AG09309 (cell line): ENCODE measurements around the gene RMI2.

Experiments
- DNase-seq: peaks from one replicate; pipeline ENCODE4 v3.0.0-alpha.2; 2010; ENCODE audit warnings: low read depth
- H3K4me3 ChIP-seq: 2 replicates; pipeline ENCODE4 v1.5.1; 2011; ENCODE audit warnings: mild to moderate bottlenecking, low read depth, low read length, moderate library complexity; ENCODE audit not compliant: control insufficient read depth
- TF ChIP-seq, protein P1 (sequence below): IDR thresholded peaks from 2 replicates; pipeline ENCODE4 v1.5.1; 2011; ENCODE audit warnings: mild to moderate bottlenecking, low read depth, low read length, inconsistent platforms; ENCODE audit not compliant: insufficient read depth, control insufficient read depth; ENCODE audit errors: missing control alignments

The RMI2 gene

DNA sequence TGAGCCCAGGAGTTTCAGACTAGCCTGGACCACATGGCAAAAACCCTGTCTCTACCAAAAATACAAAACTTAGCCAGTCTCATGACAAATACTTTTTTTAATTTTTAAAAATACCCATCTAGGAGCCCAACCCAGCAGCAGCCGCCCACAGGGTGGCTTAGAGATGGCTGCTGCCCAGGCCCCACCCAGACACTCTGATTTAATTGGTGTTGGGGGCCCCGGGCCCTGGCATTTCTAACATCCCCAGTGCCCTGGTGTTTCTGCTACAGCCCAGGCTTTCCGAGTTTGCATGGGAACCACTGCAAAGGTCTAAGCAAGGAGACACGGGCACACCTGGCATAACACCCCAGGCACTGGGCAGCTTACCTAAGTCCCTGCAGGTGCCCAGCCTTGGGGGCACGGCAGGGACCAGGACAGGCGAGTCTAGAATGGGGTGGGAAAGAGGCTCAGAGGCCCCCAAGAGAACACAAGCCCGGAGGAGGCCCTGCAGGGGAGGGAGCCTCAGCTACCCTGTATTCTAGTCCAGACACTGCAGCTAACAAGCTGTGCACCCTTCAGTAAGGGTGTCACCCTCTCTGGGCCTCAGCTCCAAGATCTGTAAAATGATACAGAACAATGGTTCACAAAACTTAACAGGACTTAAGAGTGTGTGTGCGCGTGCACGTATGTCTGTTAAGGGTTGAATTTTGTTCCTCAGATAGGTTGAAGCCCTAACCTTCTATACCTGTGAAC lies 48.8 kb downstream of the RMI2 start:
- TF ChIP-seq, protein P1, sequence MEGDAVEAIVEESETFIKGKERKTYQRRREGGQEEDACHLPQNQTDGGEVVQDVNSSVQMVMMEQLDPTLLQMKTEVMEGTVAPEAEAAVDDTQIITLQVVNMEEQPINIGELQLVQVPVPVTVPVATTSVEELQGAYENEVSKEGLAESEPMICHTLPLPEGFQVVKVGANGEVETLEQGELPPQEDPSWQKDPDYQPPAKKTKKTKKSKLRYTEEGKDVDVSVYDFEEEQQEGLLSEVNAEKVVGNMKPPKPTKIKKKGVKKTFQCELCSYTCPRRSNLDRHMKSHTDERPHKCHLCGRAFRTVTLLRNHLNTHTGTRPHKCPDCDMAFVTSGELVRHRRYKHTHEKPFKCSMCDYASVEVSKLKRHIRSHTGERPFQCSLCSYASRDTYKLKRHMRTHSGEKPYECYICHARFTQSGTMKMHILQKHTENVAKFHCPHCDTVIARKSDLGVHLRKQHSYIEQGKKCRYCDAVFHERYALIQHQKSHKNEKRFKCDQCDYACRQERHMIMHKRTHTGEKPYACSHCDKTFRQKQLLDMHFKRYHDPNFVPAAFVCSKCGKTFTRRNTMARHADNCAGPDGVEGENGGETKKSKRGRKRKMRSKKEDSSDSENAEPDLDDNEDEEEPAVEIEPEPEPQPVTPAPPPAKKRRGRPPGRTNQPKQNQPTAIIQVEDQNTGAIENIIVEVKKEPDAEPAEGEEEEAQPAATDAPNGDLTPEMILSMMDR = no peak
- H3K4me3 ChIP-seq = no peak overlapping the region
- DNase-seq = no peak

DNA sequence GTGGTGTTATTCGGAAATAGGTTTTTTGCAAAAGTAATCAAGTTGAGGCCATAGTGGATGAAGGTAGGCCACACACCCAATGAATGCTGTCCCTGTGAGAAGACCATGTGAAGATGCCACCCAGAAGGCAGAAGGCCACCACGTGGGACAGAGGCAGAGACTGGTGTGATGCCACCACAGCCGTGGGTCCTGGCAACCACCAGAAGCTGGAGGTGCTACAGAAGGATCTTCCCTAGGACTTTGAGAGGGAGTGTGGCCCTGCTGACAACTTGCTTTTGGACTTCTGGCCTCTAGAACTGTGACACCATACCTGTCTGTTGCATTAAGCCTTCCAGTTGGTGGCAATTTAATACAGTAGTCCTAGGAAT lies 49.3 kb downstream of the RMI2 start:
- H3K4me3 ChIP-seq = no peak overlapping the region
- TF ChIP-seq, protein P1 = no peak
- no peak for DNase-seq

DNA sequence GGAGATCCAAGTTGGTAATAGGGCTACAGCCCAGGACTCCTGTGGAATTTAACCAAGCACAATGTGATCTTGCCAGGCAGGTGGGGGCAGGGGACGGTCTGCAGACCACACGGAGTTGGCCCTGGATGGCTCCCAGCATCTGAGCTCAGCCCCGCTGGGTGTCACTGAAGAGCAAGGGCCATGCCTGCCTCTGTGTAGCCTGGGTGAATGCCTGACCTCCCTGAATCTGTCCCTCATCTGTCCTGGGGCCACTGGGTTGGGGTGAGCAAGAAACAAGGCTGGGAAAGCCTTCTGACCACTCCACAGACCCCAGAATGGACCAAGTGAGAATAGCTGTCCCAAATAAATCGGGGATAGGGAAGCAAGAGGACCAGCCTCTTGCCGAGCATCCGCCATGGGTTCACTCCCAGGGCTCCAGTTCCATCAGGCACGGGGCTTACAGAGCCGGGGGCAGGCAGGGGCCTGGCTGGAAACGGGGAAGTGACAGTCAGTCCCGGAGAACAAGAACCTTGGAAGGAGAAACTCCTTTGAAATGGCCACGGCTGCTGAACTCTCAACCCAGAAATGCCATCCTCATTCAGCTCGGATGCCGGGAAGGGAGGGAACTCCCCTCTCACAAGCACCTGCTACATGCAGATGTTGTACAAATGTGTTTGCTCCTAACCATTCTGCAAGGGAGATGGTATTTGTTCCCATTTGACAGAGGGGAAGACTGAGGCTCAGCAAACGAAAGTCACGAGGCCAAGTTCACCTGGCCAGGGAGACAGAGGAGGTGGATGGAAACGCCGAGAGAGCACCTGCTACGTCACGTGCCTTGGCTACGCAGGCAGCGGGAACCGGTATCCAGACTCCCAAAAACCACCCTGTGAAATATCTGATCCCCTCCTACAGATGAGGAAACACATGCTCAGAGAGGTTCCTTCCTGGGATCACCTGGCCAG lies 50.0 kb downstream of the RMI2 start:
- TF ChIP-seq, protein P1 = no peak
- DNase-seq = no peak
- no peak overlapping the region for H3K4me3 ChIP-seq

- DNase-seq = no peak
- TF ChIP-seq, protein P1 = no peak
- H3K4me3 ChIP-seq = no peak overlapping the region
These were observed 50.6 kb downstream of the RMI2 start for GRCh38 chr16:11395949-11396240.

DNA sequence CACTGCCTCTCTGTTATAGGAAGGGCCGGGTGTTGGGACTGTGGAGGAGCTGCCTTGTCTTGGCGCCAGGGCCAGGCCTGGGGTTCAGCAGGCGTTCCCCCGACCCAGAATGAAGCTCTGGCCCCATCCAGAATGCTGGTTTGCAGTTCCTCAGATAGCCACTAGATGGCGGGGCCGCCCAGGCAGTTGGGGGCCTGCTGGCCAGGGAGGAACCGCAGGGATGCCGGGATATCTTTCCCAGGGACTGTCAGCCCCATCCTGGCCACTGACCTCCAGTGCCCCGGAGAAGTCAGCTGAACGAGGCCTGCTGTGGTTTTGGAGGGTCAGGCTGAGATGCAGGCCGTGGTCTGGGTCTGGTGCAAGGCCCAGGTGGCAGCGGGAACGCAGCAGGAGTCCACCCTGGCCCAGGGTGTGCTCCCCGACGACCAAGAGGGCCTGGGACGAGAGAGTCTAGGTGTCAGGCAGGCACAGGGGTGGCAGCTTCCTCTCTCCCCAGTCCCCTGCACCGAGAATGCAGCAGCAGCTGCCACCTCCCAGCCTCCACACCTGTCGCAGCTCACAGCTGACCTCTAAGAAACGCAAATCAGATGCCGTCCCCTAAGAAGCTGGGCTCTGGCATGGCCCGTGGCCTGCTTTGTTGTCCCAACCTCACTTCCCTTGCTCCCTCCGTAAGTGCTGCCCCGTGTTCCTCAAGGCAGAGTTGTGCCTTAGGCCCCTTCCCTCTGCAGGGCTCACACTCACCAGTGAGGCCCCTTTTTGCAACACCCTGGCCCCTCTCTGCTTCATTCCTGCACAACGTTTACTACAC lies 51.2 kb downstream of the RMI2 start:
- TF ChIP-seq, protein P1 = peak; percentile 99
- no peak for DNase-seq
- H3K4me3 ChIP-seq = no peak overlapping the region

DNA sequence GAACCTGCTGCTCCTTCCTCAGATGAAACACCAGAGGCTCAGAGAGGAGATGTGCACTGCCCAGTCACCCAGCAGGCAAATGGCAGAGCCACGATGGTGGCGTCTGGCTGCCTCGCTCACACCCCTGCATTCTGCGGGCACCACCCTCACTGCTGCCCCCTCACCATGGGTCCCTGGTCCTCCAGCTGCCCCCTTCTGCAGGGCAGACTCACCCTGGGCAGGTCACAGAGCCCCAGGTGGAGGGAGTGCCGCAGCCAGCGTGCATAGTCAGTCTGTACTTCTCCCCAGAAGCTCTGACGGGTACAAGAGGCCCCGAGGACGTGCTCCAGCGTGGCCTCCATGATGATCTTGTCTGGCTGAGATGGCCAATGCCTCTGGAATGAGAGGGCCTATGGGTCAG lies 52.9 kb downstream of the RMI2 start:
- TF ChIP-seq, protein P1 = no peak

More for the DNA sequence above, 52.9 kb downstream of the RMI2 start:
- DNase-seq = no peak
- H3K4me3 ChIP-seq = no peak overlapping the region
